Activated naive CD4-positive, alpha-beta T cell treated with Interleukin-2 at 50 U/mL for 16 hours (primary cell): ENCODE data around the gene TYK2.

Experiments
- DNase-seq: peaks from one replicate; pipeline ENCODE4 v3.0.0-alpha.2; 2020

Gene TYK2

DNA sequence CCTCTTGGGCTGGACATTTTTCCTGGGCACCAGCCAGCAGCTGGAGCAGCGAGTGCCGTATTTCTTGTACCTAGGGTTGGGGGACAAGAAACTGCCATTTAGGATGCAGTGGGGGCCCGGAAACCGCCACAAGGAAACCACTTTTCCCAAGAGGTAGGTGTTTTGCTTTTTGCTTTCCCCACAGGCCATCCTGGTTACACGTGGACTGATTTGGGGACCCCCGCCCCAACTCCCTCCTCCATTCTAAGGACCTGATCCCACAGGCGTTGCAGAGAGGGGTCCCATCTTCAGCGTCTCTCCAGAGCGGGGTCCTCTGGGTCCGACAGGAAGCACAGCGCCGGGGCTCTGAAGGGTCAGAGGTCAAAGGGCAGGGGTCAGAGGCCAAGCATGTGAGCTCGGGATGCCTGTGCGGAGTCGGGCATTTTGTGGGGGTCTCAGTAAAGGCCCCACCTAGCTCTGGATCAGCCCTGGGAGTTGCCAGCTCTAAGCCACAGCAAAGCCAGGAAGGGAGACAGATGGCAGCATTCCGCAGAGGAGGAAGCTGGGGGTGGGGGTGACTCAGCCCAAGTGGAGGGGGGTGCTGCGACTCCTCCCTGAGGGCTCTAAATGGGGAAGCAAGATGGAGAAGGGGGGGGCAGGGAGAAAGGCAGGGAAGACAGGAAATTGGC is 75.1 kb downstream of the TYK2 start:
- no peak for DNase-seq
